ENCODE measurements around the gene CLK4. TPM values are rescaled to one million over a fixed set of nuclear protein-coding genes. Genes with fewer than 3 reads are reported as not detected.
A peak's percentile ranks its signal among the peaks of the same experiment; 100 is the strongest.

The CLK4 gene
- total and polyA plus RNA-seq, 5 donors, result 15.5 to 27.0 (median 20.9) TPM

- DNase-seq (no peak), ATAC-seq (no peak)
- Histone ChIP-seq H3K27me3 (ENCODE audit: control insufficient read depth, insufficient read depth) (no peaks in the 10 kb centered on the region), H3K4me1 (ENCODE audit: control insufficient read depth, insufficient read depth, low read length) (no peaks in the 10 kb centered on the region), H3K27ac (ENCODE audit: low read length) (no peak overlapping the region), H3K9me3 (ENCODE audit: control insufficient read depth, low read length) (no peaks in the 10 kb centered on the region), H3K4me3 (ENCODE audit: low read length) (no peak overlapping the region)
- WGBS, result 43% methylated on average over 9 of the region's 9 CpGs
- intact Hi-C loops (cut with DNase I), result no loop called here
These were observed 10.7 kb upstream of the CLK4 start for GRCh38 chr5:178637356-178638074.

DNA sequence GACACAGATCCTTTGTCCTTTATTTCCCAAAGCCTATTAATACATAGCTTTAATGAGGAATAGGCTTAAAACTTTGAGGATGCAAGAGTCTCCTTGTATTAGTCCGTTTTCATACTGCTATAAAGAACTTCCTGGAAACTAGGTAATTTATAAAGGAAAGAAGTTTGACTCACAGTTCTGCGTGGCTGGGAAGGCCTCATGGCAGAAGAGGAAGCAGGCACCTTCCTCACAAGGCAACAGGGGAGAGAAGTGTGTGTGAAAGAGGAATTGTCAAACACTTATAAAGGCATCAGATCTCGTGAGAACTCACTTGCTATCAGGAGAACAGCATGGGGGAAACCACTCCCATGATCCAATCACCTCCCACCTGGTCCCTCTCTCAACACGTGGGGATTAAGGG is 5.4 kb upstream of the CLK4 start:
- Histone ChIP-seq H3K4me3 (ENCODE audit: low read length) (no peak overlapping the region), H3K9me3 (ENCODE audit: control insufficient read depth, low read length) (no peaks in the 10 kb centered on the region), H3K4me1 (ENCODE audit: control insufficient read depth, insufficient read depth, low read length) (no peaks in the 10 kb centered on the region), H3K27ac (ENCODE audit: low read length) (no peak overlapping the region), H3K27me3 (ENCODE audit: control insufficient read depth, insufficient read depth) (no peaks in the 10 kb centered on the region)
- intact Hi-C loops (cut with DNase I), result no loop called here
- ATAC-seq (no peak), DNase-seq (no peak)
- 30% methylated on average over 4 of the region's 4 CpGs for WGBS

DNA sequence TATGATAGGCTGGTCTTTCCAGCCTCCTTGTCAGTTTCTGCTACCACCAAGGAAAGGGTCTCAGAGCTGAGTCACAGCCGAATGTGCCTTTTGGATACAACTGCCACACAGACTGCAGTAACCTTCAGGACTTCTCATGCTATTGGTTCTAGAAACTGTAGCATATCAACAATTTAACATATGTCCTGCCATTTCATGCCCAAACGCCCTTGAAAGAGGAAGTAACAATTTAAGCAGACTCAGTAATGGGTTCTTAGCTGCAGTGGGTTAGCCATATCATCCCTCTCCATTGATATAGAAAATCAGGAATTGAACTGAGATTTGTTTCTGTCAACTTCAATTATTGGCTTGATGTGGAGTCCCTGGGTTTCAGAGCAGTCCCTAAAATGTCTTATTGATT is 4.1 kb upstream of the CLK4 start:
- WGBS, result 55% methylated on average over 2 of the region's 2 CpGs

DNA sequence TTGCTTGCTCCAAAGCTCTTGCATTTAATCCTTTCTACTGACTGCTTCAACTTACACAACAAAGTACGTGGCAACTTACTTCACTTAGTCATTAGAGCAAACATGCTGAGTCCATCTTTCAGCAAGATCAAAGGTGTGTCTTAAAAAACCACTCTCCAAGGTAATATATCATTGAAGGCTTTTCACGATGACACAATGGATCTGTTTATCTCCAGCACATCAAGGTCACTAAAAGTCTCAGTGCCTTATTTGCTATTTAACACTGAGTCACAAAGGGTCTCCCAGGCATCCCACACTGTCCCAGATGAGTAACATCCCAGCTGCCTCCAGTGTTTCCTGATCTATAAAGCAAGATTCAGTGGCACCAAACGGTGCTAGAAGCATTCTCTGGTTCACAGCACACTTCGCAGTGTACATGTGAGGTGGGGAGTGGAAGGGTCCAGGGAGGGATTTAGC is 3.7 kb upstream of the CLK4 start:
- 58% methylated on average over 4 of the region's 4 CpGs for WGBS
- intact Hi-C loops (cut with DNase I), result no loop called here
- no peaks in the 10 kb centered on the region for H3K9me3 ChIP-seq (ENCODE audit: control insufficient read depth, low read length)
- DNase-seq (no peak), ATAC-seq (no peak)
- H3K27me3 ChIP-seq (ENCODE audit: control insufficient read depth, insufficient read depth), result no peaks in the 10 kb centered on the region
- no peak overlapping the region for H3K27ac ChIP-seq (ENCODE audit: low read length)
- no peaks in the 10 kb centered on the region for H3K4me1 ChIP-seq (ENCODE audit: control insufficient read depth, insufficient read depth, low read length)
- no peak overlapping the region for H3K4me3 ChIP-seq (ENCODE audit: low read length)

More for the DNA sequence above, 4.1 kb upstream of the CLK4 start:
- H3K4me3 ChIP-seq (ENCODE audit: low read length), result no peak overlapping the region
- intact Hi-C loops (cut with DNase I), result no loop called here
- no peaks in the 10 kb centered on the region for H3K9me3 ChIP-seq (ENCODE audit: control insufficient read depth, low read length)
- DNase-seq, result no peak
- ATAC-seq, result no peak
- no peaks in the 10 kb centered on the region for H3K4me1 ChIP-seq (ENCODE audit: control insufficient read depth, insufficient read depth, low read length)
- no peaks in the 10 kb centered on the region for H3K27me3 ChIP-seq (ENCODE audit: control insufficient read depth, insufficient read depth)
- H3K27ac ChIP-seq (ENCODE audit: low read length), result no peak overlapping the region

DNA sequence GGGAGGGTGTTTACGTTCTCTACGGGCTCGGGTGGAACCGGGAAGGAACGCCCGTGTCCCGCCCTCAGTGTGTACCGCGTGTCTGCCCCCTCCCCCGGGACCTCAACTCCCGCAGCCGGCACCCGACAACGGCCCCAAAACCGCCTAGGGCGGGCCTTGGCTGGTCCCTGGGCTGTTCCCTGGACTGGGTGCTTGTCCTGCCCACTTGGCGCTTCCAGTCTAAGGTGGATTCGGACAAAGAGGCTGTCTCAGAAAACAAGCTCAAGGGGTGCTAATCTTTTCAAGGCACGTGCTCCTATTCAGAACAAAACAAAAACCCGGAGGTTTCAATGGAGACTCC is 379 bp upstream of the CLK4 start:
- H3K4me3 ChIP-seq (ENCODE audit: low read length), result peak overlapping the region; percentile 89
- ATAC-seq (no peak), DNase-seq (no peak)
- H3K4me1 ChIP-seq (ENCODE audit: control insufficient read depth, insufficient read depth, low read length), result peaks cover 2% of the 10 kb centered on the region
- no peaks in the 10 kb centered on the region for H3K27me3 ChIP-seq (ENCODE audit: control insufficient read depth, insufficient read depth)
- 8% methylated on average over 20 of the region's 20 CpGs for WGBS
- no peaks in the 10 kb centered on the region for H3K9me3 ChIP-seq (ENCODE audit: control insufficient read depth, low read length)
- peak overlapping the region; percentile 76 for H3K27ac ChIP-seq (ENCODE audit: low read length)
- intact Hi-C loops (cut with DNase I), result no loop called here

GRCh38 chr5:178625679-178626483 is 969 bp downstream of the CLK4 start:
- ATAC-seq (peak; percentile 44 to 51), DNase-seq (no peak)
- H3K27ac ChIP-seq (ENCODE audit: low read length), result peak overlapping the region; percentile 92
- intact Hi-C loops (cut with DNase I), result no loop called here
- no peaks in the 10 kb centered on the region for H3K27me3 ChIP-seq (ENCODE audit: control insufficient read depth, insufficient read depth)
- H3K4me1 ChIP-seq (ENCODE audit: control insufficient read depth, insufficient read depth, low read length), result peaks cover 2% of the 10 kb centered on the region
- no peaks in the 10 kb centered on the region for H3K9me3 ChIP-seq (ENCODE audit: control insufficient read depth, low read length)
- under 1% methylated on average over 23 of the region's 23 CpGs for WGBS
- H3K4me3 ChIP-seq (ENCODE audit: low read length), result peak overlapping the region; percentile 89

- DNase-seq (no peak), ATAC-seq (no peak)
- H3K27me3 ChIP-seq (ENCODE audit: control insufficient read depth, insufficient read depth), result no peaks in the 10 kb centered on the region
- intact Hi-C loops (cut with DNase I), result no loop called here
- H3K27ac ChIP-seq (ENCODE audit: low read length), result no peak overlapping the region
- no peaks in the 10 kb centered on the region for H3K9me3 ChIP-seq (ENCODE audit: control insufficient read depth, low read length)
- 12% methylated on average over 15 of the region's 15 CpGs for WGBS
- peak overlapping the region; percentile 89 for H3K4me3 ChIP-seq (ENCODE audit: low read length)
- H3K4me1 ChIP-seq (ENCODE audit: control insufficient read depth, insufficient read depth, low read length), result peaks cover 2% of the 10 kb centered on the region
These were observed 2.0 kb downstream of the CLK4 start for GRCh38 chr5:178624631-178625546.

DNA sequence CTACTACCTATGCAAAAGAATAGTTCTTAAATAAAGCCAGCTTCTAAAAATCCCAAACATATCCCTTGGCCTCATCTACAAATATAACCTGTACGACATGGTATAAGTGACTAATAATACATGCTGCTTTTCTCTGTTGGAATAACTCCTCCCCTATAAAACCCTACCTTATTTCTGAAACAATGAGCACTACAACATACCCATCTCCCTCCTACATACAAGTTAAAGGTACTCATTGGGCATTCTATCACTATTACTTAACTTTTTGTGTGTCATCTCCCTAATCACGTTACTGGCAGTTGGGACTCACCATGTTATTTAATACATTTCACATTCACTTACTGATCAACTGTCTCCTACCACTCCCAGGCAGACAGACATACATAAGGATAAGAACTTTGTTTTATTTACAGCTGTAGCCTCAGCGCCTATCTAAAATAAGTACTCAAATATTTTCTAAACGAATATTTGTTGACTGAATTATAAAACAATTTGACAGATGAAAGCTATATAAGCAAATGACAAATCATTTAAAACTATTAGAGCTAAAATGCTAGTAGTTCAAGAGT is 4.1 kb downstream of the CLK4 start:
- Histone ChIP-seq H3K4me3 (ENCODE audit: low read length) (no peak overlapping the region), H3K4me1 (ENCODE audit: control insufficient read depth, insufficient read depth, low read length) (peaks cover 5% of the 10 kb centered on the region), H3K27me3 (ENCODE audit: control insufficient read depth, insufficient read depth) (no peaks in the 10 kb centered on the region), H3K9me3 (ENCODE audit: control insufficient read depth, low read length) (no peaks in the 10 kb centered on the region), H3K27ac (ENCODE audit: low read length) (no peak overlapping the region)
- intact Hi-C loops (cut with DNase I), result no loop called here
- 78% methylated on average over 4 of the region's 4 CpGs for WGBS
- no peak for DNase-seq
- ATAC-seq, result no peak

DNA sequence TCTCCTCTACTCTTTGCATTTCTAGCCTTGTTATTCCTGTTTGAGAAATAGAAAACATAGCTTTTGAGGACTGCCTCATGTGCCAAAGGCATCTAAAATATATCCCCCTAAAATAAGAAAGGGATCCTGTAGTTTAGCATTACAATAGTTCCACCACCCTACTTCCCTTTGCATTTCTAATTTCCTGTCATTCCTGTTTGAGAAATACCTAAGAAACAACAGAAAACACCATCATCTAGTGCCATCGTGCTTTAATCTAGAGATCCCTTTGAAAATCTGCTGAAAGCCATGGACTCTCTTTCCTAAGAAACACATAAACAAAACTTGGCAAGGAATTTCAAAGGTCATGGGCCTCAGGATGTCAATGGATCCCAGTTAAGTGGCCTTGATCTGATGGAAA is 7.5 kb downstream of the CLK4 start:
- Histone ChIP-seq H3K9me3 (ENCODE audit: control insufficient read depth, low read length) (no peaks in the 10 kb centered on the region), H3K4me3 (ENCODE audit: low read length) (no peak overlapping the region), H3K27ac (ENCODE audit: low read length) (no peak overlapping the region), H3K4me1 (ENCODE audit: control insufficient read depth, insufficient read depth, low read length) (peaks cover 2% of the 10 kb centered on the region), H3K27me3 (ENCODE audit: control insufficient read depth, insufficient read depth) (no peaks in the 10 kb centered on the region)
- no peak for ATAC-seq
- 35% methylated on average over 1 of the region's 1 CpG for WGBS
- no peak for DNase-seq
- intact Hi-C loops (cut with DNase I), result no loop called here

- Histone ChIP-seq H3K9me3 (ENCODE audit: control insufficient read depth, low read length) (no peaks in the 10 kb centered on the region), H3K27me3 (ENCODE audit: control insufficient read depth, insufficient read depth) (no peaks in the 10 kb centered on the region), H3K4me1 (ENCODE audit: control insufficient read depth, insufficient read depth, low read length) (no peaks in the 10 kb centered on the region), H3K27ac (ENCODE audit: low read length) (no peak overlapping the region), H3K4me3 (ENCODE audit: low read length) (no peak overlapping the region)
- DNase-seq (no peak), ATAC-seq (no peak)
- 59% methylated on average over 7 of the region's 7 CpGs for WGBS
- intact Hi-C loops (cut with DNase I), result no loop called here
These were observed 14.6 kb downstream of the CLK4 start for GRCh38 chr5:178612299-178612698.

Measured in right cardiac atrium (tissue), 5 donors.